T-helper 17 cell (primary cell): ENCODE results near the gene C7orf57. TPM values are rescaled to one million over a fixed set of nuclear protein-coding genes. Genes with fewer than 3 reads are reported as not detected.

ENCODE experiments used
- ATAC-seq: fragments of 150-1000 bp; cut with Tn5 transposase; 2 replicates; pipeline ENCODE4 v1.10.0; 2021; ENCODE audit warnings: mild to moderate bottlenecking, moderate library complexity
- DNase-seq, 3 donors: peaks; one replicate each; pipeline versions ENCODE4 v3.0.0 to v3.0.0-alpha.2; 2020 to 2021
- H3K9me3 ChIP-seq: one replicate; pipeline ENCODE4 v1.7.0; 2013; ENCODE audit warnings: low read length, mild to moderate bottlenecking; ENCODE audit not compliant: control insufficient read depth, poor library complexity, severe bottlenecking
- H3K27ac Mint-ChIP-seq: one replicate; pipeline ENCODE4 v1.8.0; 2022; ENCODE audit warnings: mild to moderate bottlenecking, moderate library complexity, mixed read lengths
- H3K27me3 Mint-ChIP-seq: one replicate; pipeline ENCODE4 v1.8.0; 2022; ENCODE audit warnings: mixed read lengths
- H3K36me3 Mint-ChIP-seq: one replicate; pipeline ENCODE4 v1.8.0; 2022; ENCODE audit warnings: low read depth, mixed read lengths
- H3K4me1 Mint-ChIP-seq: one replicate; pipeline ENCODE4 v1.8.0; 2022; ENCODE audit warnings: mild to moderate bottlenecking, mixed read lengths
- H3K4me3 Mint-ChIP-seq: one replicate; pipeline ENCODE4 v1.8.0; 2022; ENCODE audit warnings: mild to moderate bottlenecking, moderate library complexity, mixed read lengths
- total RNA-seq, 4 donors: library from RNA in 2 of 4; stranded (reverse) in 2 of 4; gene quantifications; one replicate each; pipeline ENCODE4 v1.2.3 and lab custom pipeline; 2022 to 2026

Gene C7orf57
- total RNA-seq, 2 donors from 2014 or later: 0.29 to 0.30 TPM

- DNase-seq (no peak), ATAC-seq (no peak)
- no peaks in the 10 kb centered on the region for H3K9me3 ChIP-seq
- Mint-ChIP-seq H3K4me1 (peaks cover 10% of the 10 kb centered on the region), H3K36me3 (peaks cover 2% of the 10 kb centered on the region), H3K27me3 (no peaks in the 10 kb centered on the region), H3K27ac (peak overlapping the region; percentile 89), H3K4me3 (no peak overlapping the region)
Observed at GRCh38 chr7:48110868-48111267, 75.5 kb downstream of the C7orf57 start.

Other genes with a start within 250 kb of the C7orf57 start
- under 1 TPM; 0.77 to 0.83 TPM for gene PKD1L1, start 87.1 kb upstream of the C7orf57 start, total RNA-seq
- 10 to 100 TPM; 57.7 to 65.1 TPM for gene HUS1, start 55.9 kb upstream of the C7orf57 start, total RNA-seq
- gene SUN3, start 6.4 kb upstream of the C7orf57 start, total RNA-seq: not detected
- gene UPP1, start 53.7 kb downstream of the C7orf57 start, total RNA-seq: 10 to 100 TPM; 72.1 to 84.6 TPM
- gene ABCA13, start 135.9 kb downstream of the C7orf57 start, total RNA-seq: not detected